ENCODE measurements around the gene ESD.
"Not testable (repeated sequence)": the region's sequence is repeated elsewhere in the genome, so short reads cannot be mapped to it uniquely, and the experiment has no call there.

ESD gene

DNA sequence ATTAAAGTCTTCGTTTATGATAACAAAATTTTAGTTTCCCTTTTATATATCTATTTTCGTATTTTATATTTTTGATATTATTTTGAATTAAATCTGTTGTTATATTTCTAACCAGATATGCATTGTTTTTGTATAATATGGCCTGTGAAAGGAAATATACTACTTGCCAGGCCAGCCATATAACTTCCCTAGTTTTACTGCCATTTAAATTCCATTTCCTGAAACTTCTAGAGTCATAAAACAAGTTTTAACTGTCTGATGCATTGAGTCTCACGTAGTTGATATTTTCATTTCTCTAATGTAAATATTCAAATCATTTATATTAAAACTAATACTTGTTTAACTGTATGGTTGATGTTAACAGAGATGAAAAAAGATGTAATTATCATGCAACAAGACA is 13.5 kb downstream of the ESD start:
- DNase-seq = no peak

DNA sequence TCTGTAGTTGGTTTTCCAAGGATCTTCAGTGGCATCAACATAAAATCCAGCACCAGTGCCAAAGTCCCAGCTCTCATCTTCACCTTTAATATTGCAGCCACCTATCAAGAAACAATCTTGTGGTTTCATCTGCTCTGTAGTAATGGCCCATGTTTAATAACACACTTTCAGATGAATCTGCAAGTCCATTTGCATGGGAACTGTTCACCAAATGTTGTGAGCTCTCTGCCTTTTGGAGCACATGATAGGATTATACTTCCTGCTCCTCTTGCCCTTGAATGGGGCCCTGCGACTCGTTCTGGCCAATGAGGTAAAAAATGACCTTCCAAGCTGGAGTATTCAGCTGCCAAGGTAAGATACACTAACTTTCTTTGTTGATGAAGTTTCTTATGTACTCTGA is 14.3 kb downstream of the ESD start:
- DNase-seq = no peak

DNA sequence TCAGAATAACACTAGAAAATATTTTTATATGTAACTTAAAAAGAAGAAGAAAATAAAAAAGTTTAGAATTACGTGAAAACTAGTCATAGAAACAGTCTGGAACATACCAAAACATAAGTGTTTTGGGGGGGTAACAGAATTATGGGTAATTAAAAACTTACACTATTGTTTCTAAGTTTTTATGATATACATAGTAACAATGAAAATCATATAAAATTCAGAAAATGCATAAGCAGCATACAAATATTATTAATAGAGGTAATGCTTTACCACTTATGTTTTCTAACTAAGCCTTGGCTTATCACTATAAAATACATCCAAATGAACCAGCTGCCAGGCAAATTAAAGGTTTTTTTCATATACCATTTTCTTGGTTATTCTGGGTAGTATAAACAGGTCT is 14.9 kb downstream of the ESD start:
- no peak for DNase-seq

DNA sequence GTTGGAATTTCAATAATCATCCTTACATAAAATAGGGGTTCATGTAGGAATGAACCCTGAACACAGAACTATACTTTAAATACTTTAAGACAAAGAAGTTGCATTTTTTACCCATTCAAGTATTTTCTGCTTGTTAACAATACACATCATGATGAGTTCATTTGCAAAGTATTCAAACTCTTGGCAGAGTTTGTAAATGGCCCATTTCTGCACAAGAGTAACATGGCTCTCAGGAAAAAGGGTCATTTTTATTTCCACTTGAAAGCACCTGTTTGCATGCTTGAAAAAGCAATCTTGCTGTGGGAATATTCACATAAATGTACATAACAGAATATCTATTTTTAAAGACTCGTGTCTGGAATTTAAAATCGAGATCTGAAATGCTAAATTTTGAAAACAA is 18.1 kb downstream of the ESD start:
- no peak for DNase-seq

DNA sequence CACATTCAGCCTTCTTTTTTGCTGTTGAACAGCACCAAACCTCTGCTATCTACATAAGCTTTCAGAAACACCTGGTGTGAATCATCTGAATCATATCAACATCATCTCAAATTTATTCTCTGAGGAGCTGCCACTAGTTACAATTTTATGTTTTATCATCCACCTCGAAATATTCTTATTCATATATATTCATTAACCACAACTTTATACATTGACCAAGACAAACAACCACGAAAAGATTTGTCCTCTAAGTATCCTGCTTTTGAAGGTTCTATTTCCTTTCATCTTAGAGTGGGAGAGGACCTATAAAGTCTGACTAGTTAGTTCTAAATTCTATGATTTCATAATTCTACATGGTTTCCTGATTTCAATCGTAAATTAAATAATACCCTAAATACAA is 18.9 kb downstream of the ESD start:
- no peak for DNase-seq

DNA sequence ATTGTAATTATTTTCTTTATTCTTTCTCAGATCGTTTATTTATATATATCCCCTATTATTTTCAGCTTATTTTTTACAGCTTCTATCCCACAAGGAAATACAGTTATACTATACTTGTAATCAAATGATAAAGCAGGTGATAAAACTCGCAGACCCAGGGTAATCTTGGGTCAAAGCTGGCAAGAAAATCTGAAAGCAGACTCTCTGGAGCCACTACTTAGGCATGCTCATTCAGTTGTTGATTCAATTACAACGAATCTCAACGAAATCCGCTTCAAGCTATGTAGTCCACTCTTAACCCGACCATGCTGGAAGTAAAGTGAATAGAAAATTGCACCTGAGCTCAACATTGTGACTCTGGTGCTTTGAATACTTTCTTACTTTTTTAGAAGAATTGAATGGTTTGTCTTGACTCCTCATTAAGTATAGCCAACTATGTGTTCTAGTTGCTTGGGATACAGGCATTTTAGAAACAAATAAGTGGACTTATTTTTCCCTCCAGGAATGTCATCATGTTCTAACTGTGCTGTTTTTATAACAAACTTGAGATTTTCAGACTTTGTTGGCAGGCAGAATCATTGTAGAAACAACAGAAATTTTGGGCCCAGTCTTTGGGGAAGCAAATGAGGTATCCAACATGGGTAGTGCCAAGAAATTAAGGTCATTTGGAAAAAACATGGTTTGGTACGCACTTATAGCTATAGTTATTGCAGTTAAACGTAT is 21.4 kb downstream of the ESD start:
- no peak for DNase-seq

DNA sequence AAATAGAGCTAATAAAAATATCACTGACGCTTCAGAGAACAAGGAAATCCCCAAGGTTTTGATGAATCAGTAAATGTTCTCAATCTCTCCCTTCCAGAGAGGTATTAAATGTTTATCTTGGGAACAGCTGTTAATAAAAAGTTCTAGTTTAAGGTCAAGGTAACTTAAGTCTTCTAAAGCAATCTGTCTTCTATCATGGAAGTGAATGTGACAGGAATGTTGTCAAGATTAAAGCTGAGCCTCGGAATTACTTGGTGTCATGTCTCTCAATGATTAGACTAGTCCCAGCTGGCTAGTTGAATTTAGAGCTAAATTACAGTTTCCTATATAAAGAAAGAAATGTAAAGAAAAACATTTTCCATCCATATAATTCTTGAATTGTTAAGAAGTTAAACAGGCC is 23.4 kb downstream of the ESD start:
- DNase-seq = no peak

DNA sequence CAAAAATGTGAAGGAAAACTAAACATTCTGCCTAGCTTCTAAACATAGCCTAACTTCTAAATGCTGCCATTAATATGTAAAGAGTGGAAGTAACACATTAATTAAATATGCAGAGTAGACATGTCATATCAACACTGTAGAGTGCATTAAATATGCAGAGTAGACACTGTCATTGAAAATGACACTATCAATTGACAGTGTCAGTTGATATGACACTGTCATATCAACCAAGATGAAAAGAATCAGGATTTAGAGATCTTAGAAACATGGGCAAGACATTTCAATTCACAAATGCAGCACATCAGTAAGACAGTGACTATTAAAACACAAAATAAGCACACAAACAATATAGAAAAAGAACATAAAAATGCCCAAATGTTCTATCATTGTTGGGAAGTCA is 25.3 kb downstream of the ESD start:
- DNase-seq = no peak

DNA sequence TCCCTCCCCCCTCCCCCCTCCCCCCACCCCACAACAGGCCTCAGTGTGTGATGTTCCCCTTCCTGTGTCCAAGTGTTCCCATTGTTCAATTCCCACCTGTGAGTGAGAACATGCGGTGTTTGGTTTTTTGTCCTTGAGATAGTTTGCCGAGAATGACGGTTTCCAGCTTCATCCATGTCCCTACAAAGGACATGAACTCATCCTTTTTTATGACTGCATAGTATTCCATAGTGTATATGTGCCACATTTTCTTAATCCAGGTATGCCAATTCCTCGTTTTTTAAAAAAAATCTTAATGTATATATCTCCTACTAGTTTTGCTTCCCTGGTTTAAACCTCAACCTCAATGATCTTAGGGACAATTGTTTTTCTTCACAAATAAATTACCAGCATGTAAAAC is 27.0 kb downstream of the ESD start:
- not testable (repeated sequence) for DNase-seq

DNA sequence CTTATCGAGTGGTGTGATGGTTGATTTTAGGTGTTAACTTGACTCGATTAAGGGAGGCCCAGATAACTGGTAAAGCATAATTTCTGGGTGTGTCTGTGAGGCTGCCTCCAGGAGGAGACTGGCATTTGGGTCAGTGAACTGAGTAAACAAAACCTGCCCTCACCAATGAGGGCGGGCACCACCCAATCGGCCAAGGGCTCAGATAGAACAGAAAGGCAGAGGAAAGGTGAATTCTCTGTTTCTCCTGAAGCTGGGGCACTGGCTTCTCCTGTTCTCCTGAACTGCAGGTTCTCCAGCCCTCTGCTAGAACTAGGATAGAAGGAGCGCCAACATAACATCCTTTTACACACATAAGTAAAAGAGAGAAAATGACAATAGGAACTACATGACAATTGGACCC is 35.1 kb downstream of the ESD start:
- no peak for DNase-seq

DNA sequence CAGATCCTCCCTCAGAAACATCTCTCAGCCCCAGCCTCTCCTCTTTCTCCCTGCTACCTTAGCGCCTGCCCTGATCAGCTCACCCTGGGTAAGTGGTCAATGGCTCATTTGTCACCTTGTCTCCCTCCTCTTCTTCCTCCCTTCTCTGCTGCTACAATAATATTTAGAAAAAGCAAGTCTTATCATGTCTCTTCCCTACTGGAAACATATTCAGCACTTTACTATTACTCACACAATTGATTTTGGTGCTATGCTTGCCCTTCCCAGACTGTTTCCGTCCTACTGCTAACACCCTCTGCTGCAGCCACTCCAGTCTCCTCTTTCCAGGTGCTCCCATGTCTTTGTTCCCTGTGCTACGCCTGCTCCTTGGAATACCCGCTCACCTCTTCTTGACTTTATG is 35.8 kb downstream of the ESD start:
- DNase-seq = no peak

DNA sequence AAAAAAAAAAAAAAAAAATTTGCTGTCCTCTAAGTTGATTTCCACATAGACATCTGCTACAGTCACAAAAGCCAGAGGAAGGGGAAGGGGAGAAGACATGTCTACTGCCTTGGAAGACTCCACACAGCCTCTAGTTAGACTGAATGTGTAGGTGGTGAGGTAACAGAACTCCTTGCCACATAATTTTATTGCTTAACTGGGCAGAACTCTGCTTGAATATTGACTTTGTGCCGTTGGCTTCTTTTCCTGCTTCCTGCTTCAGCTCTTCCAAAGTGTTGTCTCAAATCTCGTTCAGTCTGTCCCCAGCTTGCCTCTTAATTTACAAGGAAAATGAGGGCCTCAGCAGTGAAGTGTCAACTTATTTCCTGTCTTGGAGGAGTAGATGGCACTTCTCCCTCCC is 37.1 kb downstream of the ESD start:
- no peak for DNase-seq

DNA sequence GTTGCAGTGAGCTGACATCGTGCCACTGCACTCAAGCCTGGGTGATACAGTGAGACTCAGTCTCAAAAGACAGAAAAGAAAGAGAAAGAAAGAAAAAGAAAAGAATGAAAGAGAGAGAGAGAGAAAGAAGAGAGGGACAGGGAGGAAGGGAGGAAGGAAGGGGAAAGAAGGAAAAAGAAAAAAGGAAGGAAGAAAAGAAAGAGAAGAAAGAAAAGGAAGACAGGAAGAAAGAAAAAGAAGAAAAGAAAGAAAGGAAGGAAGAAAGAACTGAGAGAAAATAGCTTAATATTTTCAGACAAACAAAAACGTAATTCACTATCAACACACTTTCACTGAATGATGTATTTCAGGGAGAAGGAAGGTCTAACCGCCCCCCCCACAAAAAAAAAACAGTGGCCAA is 39.3 kb downstream of the ESD start:
- no peak for DNase-seq

DNA sequence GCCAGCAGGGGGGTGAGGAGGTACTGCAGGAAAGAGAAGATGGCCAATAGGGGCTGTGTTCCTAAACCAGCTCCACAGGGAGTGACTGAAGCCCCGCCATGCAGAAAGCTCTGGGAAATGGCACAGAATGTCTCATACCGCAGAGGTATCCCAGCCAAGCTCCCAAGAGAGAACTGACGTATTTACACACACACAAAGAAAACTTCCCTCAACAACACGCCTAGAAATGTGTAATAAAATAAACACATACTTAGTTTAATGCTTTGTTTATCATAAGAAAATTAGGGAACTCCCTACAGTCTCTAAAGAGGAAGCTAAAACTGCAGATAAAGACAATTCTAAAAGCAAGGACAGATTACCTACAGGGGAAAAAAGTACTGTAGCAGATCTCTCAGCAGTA is 40.0 kb downstream of the ESD start:
- DNase-seq = no peak

DNA sequence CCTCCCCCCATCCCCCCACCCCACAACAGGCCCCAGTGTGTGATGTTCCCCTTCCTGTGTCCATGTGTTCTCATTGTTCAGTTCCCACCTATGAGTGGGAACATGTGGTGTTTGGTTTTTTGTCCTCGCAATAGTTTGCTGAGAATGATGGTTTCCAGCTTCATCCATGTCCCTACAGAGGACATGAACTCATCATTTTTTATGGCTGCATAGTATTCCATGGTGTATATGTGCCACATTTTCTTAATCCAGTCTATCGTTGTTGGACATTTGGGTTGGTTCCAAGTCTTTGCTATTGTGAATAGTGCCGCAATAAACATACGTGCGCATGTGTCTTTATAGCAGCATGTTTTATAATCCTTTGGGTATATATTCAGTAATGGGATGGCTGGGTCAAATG is 41.5 kb downstream of the ESD start:
- DNase-seq = not testable (repeated sequence)

DNA sequence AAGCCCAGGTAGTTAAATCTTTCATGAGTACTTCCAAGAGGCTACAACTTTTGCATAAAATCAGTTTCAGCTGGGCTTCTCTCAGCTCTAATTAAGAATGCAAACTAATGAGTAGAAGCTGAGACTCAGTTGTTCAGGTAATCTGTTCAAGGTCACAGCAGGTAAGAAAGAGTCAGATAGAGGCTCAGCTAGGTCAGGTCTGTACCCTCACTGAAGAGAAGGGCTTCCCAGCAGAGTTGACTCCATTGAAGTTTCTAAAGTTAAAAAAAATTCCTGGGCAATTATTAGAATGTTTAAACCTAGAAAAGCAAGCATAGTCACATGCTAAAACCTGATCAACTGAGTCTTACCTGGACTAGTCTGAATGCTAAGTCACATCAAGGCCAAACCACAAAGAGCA is 42.1 kb downstream of the ESD start:
- no peak for DNase-seq

DNA sequence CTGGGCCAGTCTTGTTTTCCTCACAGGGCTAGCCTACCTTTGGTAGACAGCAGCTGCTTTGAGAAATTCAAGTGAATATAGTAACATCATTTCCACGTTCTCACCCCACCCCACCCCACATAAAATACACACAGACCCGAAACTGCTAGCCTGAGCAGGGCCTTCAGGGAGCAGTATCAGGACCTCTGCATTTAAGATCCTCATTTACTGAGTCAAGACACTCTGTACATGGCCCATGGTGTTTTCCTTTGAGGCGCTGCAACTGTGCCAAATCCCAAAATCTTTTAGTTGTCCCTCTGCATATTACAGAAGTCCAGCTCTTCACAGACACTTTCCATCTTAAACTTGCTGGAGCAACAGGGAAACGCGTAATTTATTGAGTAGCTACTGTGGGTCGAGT is 43.0 kb downstream of the ESD start:
- no peak for DNase-seq

DNA sequence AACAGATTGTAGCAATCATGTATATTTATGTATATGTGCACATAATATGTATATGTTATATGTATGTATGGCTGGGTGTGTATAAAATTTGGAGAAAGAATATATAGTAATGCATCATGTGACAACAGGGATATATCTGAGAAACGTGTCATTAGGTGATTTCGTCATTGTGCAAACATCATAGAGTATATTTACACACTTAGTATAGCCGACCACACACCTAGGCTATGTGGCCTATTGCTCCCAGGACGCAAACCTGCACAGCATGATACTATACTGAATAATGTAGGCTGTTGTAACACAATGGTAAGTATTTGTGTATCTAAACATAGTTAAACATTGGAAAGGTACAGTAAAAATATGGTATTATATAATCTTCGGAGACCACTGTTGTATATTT is 43.8 kb downstream of the ESD start:
- DNase-seq = no peak

DNA sequence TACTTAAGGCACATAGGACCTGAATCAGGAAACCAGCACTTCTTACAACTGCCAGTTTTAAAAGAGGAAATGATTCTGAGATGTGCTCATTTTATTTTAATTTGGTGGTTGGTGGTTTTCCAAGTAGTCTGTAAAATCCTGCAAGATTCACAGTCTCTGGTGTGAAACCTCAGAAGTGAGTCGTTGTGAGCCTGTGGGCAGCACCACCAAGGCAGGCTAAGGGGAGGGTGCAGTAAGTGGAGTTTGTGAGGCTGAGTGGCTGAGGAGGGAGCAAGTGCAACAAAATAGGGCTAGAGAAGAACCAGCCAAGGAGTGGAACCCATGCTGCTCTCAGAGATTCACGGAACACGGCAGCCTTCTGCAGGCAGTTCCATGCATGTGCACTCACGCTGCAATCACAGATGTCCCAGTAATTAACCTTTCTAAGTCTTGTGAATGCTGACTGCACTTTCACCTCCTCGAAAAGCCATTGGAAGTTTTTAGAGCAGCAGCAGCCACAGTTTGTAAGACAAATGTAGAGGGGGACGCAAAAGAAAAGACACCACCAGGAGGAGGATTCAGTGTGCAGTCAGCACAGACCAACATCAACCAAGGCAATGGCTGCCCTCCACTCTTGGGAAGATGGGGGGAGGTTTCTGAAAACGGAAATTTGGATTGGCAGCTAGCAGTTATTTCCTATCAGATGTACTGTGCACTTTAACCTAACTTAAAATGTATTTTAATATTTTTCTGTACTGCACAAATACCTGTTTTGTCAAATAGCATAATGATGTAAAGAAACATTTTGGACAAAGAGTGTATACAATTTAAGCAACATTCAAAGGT is 44.9 kb downstream of the ESD start:
- no peak for DNase-seq

DNA sequence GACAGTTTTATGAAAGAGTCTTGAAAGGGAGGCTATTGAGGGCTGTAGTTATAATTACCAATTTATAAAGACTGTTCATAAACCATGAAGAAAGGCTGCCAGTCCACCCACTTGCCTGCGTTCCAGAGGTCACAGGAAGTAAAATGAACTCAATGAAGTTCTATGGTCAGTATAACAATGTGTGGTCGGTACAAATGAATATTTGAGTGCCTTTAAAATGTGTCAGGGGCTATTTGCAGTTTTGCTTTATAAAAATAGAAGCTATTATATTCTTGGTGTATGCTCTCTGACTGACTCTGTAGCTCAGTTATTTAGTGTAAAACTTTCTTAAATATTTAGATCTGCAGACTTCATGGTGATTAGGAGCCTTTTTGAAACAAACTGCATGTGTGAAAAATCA is 47.0 kb downstream of the ESD start:
- DNase-seq = no peak

DNA sequence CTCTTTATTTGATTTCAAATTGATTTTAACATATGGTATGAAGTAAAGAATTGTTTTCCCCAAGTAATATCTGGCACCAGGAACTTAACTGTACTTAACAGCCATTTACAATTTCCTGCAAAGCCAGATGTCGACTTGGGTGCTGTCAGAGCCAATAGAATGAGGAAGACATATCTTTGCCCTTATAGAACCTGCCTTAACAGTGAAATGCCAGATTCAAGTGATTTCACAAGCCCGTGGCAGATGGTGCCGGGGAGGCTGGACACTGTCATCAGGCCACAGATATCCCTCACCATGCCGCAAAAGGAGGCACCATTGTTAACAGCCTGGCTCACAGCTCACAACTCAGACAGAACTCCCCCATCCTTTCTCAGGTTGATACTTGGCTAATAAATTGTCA is 48.7 kb downstream of the ESD start:
- no peak for DNase-seq

DNA sequence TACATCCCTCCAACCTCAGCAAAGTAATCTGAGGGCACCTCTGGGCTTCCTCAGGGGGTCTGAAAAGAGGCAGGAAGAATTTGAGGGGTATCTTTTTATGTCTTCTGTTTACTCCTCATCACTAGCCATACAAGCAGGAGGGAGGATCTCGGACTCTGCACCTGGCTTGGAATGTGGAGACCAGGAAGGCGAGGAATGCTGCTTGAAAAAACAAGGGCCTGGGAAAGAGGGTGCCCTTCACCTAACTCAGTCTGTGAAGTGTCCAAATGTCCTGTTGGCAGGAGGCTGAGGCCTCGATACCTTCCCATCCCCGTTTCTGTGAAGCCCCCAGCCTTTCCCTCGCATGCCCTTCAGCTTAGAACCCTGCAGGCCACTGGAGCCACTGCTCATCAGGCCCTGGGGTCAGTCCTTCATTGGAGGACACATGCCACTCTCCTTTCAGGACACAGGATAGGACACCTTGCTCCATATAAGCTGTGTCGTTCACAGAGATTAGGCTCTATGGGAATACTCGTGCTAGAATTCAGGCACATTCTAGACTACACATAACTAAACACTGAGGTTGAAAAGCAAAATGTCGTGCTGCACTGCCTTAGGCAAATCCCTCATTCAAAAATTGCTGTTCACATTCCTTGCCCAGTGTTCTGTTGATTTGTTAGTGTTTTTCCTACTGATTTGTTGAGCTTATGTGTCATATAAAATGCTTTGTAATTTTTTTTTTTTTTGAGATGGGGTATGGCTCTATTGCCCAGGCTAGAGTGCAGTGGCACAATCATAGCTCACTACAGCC is 49.7 kb downstream of the ESD start:
- no peak for DNase-seq

DNA sequence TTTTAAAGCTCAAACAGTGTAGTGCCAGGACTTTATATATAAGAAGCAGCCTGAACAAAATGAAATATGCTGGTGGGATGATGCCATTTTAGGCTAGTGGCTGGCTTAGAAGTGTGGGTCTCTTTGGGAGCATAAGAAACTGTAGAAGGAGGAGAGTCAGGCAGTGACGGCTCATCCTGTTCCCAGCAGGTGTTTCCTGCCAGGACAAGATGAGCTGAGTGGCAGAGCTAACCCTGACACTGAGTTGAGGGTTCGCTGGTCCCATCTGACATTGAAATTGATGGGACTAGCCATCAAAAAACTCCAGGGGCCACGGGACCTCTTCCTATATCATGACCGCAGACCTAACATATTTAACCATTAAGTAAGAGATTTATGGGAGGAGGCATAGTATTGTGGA is 51.3 kb downstream of the ESD start:
- DNase-seq = no peak

DNA sequence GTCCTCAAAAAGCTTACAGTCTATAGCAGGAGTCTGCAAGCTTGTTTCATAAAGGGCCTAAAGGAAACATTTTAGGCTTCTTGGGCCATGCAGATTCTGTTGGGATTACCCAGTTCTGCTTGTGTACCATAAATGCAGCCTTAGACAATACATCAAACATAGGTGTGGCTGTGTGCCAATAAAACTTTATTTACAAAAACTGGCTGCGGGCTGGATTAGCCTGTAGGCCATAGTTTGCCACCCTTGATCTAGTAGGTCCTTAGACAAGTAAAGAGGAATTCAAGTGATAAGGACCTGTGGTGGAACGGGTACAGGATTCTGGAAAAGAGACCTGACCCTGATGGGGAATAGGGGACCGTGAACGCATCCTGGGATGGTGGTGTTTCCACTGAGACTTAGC is 51.9 kb downstream of the ESD start:
- no peak for DNase-seq

All from NCI-H2081 (cell line).